ENCODE data around the gene TRPV2.

GRCh38 chr17:16446338-16446983 is 31.1 kb downstream of the TRPV2 start:
- no peak for TF ChIP-seq CTCF (IDR thresholded peaks at IDR 0.05; ENCODE audit: low read depth, low read length, poor library complexity, severe bottlenecking)
- no peak for TF ChIP-seq EZH2phosphoT487 (IDR thresholded peaks at IDR 0.05; ENCODE audit: borderline replicate concordance, low read length)
